NCI-H1105 (cell line): Measurements from ENCODE around the gene DACH1.

Experiments used
- DNase-seq: peaks from one replicate; lab custom pipeline; 2025; lab: John Stamatoyannopoulos, UW

The DACH1 gene

DNA sequence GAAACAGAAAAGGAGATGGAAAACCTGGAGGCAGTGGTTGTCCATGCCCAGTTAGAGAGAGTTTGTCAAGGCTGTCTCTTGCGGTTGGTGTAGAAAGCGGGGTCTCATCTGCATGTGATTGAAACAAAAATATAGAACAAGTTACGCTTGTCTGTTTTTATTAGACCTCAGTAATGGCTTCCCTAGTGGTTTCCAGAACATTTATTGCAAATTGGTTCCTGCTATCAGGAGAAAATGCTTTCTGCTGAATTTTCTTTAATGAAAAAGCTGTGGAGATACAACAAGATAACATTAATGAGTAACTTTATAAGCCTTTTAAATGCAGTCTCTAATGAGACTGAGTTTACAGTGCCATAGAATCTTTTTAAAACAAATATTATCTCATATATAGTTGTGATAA is 378.0 kb downstream of the DACH1 start:
- no peak for DNase-seq

DNA sequence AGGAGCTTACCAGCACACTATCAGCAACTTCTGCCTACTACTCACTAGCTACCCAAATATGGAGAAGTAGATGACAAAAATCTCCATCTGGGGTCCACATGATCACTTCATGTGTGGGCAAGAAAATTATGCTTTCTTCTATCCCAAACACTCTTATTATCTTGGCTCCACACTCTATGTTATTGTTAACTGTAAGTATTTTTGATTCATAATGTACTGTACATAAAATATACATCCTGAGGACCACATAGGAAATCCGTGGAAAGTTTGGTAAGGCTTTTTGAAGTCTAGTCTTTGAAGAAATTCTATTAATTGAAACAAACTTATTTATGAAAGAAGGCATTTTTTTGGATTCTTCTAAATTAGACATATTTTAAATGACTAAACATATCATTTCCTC is 378.8 kb downstream of the DACH1 start:
- DNase-seq: no peak

DNA sequence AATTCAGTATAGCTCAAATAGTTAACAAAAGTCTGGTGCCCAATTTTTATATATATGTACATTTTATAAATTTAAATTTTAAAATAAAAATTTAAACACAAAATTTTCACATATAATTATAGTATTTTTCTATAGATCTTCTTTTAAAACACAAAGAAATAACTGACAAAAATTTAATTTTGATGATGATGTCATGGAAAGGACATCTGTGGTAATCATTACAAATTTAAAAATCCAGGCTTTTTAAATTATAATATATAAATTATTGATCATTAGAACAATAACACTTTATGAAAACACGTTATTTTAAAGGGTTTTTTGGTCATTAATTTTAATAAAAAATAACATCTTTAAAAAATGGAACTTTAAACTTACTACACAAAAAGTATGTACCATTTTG is 381.1 kb downstream of the DACH1 start:
- DNase-seq: no peak

DNA sequence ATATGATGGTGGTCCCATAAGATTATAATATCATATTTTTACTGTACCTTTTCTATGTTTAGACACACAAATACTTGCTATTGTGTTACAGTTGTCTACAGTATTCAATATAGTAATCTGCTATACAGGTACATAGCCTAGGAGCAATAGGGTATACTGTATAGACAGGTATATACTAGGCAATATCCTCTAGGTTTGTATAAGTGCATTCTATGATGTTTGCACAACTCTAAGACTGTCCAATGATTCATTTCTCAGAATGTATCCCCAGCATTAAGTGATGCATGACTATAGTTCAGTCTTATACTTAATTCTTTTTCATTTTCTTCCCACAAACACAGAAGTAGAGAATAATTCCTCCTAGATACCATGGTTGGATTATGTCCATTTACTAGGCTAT is 383.3 kb downstream of the DACH1 start:
- no peak for DNase-seq

DNA sequence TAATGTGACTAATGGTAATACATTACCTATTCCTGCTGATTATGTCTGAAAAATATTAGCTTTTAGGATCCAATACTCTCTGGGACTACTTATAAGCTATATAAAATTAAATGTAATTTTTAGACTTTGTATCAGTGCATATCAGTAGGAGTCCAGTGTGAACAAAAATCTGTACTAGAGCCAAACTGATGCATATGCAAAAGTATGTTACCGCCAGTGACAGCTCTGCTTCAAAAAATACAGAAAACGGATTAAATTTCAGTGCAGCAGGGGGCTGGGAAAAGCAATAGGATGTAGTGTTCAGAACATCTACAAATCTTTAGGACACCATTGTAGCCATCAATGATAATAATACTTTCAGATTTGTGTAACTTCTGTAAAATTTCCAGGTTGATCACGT is 385.5 kb downstream of the DACH1 start:
- DNase-seq: no peak

DNA sequence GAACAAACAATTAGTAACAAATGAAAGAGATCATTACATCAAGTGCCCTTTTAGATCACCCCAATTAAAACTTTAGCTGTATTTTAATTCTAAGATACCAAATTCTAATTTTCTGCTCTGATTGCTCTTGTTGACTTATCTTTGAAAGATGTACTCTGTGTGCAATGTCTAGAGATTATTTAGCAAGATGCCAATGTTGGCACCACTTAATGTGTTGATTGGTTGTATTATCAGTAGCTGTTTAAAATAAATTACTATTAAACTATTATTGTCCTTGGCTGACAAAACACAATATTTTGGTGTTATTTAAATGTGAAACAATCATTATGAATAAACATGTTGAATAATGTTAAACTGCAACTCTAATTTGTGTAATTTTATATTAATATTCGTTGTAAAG is 386.0 kb downstream of the DACH1 start:
- DNase-seq: no peak

DNA sequence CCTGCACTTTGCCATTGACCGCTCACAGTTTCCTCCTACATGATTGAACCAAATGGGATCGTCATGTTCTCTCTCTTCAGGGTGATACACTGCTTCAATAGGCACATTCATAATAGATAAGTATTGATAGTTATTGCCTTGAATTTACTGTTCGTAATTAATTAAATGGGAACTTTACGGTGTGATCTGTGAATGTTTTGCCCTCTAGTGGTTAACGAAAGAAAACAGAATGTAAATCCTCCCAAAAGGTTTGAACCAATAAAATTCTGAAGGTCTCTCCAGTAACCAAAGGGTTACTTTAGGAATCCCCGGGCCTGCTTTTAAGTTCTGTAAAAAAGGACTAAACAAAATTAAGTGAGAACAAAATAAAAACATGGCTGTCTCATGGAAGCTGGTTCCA is 389.3 kb downstream of the DACH1 start:
- DNase-seq: no peak

DNA sequence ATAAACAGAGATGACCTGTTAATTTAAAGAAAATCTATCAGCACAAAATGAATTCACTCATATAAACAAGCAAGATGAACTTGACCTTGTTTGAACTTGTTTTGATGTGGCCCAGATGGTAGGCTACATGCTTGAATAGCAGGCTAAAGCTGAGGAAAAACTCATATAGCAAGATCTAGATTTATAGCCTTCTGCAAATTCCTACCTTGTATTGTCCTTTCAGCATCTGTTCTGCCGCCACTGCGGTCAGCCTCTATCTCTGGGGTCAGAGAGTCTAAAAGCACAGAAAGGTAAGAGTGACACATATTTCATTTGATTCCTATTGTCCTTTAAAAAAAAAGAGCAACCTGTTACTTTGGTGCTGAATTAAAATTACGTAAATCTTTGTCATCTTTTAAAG is 392.1 kb downstream of the DACH1 start:
- DNase-seq: no peak

DNA sequence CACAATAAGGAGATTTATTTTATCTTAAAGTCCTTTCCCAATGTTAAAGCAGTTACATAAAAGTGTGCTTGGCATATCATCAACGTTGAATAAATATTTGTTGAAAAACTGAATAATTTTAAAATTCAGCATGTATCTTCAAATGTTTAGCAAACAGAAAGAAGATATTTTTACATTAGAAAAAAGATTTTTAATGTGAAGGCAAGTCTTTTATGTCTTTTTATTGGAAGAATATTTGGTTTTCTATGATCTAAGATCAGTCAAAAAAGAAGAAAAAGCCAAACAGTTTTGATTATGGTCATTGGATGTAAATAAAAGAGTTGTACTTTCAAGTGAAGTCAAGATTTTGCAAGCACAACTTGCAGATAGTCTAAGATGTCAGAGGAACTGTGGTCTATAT is 397.4 kb downstream of the DACH1 start:
- no peak for DNase-seq

DNA sequence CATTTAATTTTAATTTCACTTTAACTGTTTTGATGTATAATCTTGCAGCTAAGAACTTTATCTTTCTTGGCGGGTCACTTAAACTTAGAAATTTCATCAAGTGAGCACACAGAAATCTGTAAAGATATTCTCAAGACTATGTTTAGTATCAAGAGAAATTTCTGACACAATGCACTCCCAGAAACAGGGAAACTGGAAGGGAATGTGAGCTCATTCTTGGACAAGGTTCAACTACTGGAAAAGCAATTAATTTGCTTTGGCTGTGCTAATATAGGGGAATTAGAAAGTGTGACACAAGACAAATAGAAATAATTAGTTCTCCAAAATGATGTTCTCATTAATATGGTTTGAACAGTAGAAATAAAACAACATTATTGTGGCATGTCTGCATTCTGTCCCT is 402.3 kb downstream of the DACH1 start:
- no peak for DNase-seq

DNA sequence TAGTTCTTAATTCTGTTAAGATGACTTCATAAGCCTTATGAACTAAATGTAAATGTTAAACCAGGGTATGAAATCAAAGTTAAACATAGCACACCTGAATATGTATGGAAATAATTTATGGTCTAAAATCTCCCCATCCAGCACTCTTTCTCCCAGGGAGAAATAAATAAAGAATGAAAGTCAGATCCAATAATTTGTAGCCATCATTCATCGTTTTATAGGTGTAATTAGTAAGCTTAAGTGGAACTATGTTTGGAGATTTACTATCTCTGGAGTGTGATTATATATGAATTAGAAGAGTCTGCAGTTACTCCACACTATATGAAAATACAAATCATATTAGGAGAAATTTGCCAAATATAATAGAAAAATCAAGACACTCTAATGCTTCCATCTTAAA is 405.1 kb downstream of the DACH1 start:
- no peak for DNase-seq

DNA sequence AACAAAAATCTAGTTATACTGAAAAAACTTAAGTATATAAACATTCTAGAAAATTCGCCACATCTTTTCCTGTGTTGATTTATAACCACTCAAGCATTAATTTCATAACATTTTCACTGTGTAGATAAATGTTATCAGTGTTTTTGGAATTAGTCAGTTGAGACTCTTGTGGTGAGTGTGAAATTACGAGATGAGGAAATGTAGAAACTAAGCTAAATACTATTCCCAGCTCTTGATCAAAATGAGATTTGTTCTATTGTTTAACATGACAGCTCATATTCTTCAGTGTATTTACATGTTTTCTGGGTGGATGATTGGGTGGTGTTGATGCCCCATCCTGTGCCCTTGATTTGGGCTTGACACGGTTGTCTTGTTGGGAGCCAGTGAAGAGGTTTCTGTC is 406.8 kb downstream of the DACH1 start:
- DNase-seq: no peak

DNA sequence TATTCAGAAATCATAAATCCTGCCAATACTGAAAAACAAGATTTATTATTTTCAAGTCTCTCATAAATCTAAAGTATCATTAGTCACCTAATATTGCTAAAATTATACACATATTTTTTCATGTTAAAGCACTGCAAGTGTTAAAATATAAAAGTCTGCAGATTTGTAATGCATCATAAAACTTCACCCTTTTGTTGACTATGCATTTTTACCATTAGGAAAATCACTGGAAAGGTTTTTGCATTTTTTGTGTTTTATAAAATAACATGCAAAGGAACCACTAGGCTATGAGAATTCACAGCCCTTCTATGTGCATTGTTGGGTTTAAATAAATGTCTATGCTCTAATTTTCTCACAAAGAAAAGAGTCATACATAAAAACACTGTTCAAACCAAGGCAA is 407.3 kb downstream of the DACH1 start:
- DNase-seq: no peak

DNA sequence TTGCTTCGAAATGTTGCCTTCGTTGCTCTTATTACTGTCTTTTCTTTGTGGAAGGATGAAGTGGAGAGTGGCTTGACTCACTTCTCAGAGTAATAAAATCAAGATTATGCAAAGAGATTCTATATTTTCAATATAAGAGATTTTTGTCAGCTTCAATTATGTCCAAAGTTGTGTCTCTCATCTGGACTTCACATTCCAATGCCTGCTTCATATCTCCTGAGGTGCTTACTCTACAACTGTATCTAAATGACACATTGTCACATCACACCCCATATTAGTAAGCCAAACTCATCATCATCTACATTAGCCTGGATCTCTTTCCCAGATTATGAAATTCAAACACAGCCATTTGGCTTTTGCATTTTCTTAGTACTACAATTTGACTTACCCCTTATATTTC is 409.4 kb downstream of the DACH1 start:
- DNase-seq: no peak

DNA sequence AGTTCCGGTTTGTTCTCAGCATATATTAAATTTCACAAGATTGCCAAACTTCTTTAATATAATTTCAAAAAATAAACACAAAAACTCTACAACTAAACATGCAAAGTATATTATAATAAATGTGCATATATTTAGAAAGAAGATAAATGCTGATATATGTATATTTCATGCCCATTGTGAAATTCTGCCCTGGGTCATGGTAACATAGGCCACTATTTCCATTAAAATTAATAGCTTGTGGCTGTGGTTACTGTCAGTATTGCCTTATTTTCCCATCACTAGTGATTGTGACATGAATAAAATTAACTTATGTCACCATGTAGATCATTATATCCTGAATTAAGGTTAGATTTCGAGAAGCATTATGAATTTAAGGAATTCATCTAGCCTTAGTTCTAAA is 410.9 kb downstream of the DACH1 start:
- DNase-seq: no peak

DNA sequence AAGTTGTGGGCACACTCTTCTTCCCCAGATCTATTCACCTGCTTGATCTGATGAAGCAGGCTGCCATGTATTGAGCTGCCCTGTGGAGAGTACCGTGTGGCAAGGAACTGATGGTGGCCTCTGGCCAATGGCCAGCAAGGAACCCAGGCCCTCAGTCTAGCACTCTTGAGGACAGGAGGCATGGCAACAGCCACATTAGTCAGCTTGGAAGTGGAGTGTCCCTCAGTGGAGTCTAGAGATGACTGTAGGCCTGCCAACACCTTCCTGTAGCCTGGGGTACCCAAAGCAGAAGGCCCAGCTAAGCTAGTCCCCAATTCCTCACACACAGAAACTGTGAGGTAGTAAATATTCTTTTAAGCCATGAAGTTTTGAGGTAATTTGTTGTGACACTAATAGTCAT is 412.5 kb downstream of the DACH1 start:
- no peak for DNase-seq

DNA sequence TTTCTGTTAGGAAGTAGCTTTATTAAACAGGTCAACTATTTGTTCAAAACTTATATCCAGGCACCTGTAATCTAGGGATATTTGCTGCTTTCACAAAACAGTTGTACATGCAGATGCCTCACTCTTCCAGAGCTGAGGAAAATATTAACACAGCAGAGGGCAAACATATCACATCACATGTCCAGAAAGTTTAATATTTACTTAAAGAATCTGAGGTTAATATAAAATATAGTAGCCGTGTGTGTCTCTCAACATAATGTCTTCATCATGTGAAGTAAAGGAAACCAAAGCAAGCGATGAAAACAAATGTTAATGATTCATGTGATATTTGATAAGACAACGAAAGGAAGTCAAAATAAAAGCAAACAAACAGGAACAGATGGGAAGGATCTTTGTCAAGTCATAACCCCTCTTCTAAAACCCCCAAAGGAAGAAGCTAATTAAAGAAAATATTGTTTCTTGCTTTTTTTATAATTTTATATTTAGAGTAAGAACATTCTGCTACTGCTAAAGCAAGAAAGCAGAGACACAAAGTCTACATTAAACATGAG is 418.8 kb downstream of the DACH1 start:
- DNase-seq: no peak

DNA sequence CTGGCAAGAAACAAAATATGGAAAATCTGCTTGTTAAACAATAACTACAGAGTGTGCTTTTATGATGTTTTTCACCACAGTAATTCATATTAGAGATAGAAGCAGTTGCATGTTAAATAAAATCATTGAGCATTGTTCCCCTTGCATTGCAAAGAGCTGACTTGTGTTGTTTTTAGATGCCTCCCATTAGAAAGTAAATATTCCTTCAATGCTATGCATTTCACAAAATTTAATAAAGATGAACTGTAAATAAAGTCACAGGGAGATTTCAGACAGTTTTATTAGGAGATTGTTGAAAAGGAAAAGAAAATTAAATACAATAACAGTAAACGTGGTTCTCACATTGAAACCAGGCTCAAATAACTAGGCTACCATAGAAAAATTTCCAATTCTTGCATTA is 429.3 kb downstream of the DACH1 start:
- no peak for DNase-seq

DNA sequence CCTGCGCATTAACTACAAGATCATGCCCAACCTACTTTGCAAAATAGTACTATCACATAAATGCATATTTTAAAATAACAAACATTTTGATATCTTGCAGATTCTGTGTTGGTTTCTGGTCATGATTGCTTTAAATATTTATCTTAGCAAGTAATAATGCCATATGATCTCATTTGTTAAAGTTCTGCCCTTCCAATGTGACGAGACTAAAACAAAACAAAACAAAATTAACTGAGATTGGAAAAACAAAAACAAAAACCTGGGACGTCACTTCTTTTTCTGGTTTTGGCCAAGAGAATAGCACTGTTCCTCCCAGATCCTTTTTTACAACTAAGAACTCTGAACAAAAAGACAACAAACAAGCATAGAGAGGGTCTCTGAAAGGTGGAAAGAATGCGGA is 436.3 kb downstream of the DACH1 start:
- DNase-seq: no peak

DNA sequence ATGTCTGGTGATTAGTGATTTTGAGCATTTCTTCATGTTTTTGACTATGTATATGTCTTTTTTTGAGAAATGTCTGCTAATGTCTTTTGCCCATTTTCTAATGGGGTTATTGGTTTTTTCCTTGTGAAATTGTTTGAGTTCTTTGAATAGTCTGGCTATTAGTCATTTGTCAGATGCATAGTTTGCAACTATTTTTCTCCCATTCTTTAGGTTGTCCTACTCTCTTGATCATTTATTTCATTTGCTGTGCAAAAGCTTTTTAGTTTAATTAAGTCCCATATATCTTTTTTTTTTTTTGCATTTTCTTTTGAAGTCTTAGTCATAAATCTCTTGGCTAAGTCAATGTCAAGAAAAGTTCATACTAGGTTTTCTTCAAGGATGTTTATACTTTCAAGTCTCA is 449.8 kb downstream of the DACH1 start:
- DNase-seq: no peak

DNA sequence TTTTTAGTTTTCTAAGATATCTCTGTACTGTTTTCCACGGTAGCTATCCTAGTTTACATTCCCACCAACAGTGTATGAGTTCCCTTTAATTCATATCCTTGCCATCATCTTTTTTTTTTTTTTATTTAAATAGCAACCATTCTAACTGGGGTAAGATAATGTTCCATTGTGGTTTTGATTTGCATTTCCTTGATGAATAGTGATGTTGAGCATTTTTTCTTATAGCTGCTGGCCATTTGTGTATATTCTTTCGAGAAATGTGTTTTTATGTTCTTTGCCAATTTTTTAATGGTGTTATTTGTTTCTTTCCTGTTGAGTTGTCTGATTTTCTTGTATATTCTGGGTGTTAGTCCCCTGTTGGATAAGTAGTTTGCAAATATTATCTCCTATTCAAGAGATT is 454.8 kb downstream of the DACH1 start:
- DNase-seq: no peak

DNA sequence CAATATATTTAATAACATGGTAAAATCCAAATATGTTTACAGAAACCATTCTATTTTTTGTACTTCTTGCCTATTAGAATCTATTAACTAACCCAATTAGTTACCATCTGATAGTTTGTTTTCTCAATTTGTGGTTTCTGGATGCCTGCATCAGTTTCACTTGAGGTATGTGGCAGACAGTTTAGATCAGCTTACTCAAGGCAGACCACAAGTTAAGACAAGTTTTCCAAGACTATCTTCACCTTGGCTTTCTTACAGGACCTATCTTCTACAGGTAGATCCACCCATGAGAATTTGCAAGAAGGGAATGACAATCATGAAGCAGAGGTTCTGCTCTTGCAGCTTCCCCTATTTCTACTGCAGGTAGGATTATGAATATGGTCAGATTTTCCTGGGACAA is 458.6 kb downstream of the DACH1 start:
- DNase-seq: no peak

DNA sequence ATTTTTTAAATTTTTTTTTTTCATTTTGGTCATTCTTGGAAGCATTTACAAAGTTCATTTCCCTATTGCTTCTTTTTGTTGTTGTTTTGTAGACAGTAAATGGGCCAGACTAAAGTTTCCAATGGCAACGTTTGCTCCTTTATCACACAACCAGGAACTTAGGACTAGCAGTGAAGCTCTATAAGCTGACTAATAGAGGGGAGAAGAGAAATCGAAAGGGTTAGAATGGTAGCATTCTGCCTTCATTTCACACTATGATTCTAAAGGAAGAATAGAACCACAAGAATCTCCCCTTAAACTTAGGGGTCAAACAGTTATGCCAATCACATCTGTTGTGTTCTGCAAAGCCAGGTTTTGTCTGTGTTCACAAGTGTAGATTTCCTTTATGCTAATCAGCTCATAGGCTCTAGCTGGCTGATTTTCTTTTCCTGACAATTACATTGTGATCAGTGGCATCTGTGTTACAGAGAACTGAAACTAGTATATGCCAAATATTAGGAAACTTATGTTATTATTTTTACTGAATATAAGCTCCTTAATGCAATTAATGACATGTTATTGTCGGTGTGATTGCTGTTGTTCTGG is 467.3 kb downstream of the DACH1 start:
- DNase-seq: no peak

DNA sequence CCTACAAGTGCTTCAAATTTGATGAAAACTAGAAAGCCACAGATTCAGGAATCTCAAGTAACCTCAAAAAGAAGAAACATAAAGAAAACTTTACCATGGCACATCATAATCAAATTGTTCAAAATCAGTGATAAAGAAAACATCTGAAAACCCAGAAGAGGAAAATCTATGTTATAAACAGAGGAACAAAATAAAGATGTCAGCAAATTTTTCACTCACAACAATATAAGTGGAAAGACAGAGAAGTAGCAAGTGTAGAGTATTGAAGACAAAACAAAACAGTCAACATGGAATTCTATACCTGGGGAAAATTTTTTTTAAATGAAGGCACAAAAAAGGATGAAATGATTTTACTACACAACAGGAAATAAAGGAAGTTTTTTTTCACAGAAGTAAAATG is 470.9 kb downstream of the DACH1 start:
- no peak for DNase-seq

DNA sequence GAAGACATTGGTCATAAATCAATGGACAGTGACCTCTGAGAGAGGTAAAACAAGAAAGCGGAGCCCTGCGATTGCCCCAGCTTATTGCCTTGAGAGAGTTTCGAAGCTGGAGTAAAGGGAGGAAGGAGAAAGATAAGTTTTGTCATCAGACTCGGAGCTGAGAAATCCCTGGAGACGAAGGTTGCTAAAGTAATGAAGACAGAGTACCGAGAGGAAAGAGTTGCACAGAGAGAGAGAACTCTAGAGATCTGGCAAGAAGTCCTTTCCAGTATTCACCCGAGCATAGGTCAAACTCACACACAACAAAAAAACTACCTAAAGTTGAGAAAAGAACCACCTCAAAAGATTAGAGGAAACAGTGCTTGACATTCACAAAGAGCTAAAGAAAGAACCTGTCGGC is 472.0 kb downstream of the DACH1 start:
- DNase-seq: no peak
